ENCODE measurements around the gene OPN1SW.

The OPN1SW gene

GRCh38 chr7:128775744-128776474, at the start of gene OPN1SW:
Gene OPN1SW, minus strand, starts transcription at chr7:128775794. Its CDS starts 13 bp downstream, at chr7:128775781.
- no peak for DNase-seq (ENCODE audit: low read depth in 2 of 2)

GRCh38 chr7:128821724-128822123, 46.1 kb upstream of the OPN1SW start:
- DNase-seq (ENCODE audit: low read depth in 2 of 2): no peak

GRCh38 chr7:128818694-128819093, 43.1 kb upstream of the OPN1SW start:
- no peak for DNase-seq (ENCODE audit: low read depth in 2 of 2)

GRCh38 chr7:128815289-128815942, 39.8 kb upstream of the OPN1SW start:
- no peak for DNase-seq (ENCODE audit: low read depth in 2 of 2)

GRCh38 chr7:128814499-128814898, 38.9 kb upstream of the OPN1SW start:
- no peak for DNase-seq (ENCODE audit: low read depth in 2 of 2)

DNA sequence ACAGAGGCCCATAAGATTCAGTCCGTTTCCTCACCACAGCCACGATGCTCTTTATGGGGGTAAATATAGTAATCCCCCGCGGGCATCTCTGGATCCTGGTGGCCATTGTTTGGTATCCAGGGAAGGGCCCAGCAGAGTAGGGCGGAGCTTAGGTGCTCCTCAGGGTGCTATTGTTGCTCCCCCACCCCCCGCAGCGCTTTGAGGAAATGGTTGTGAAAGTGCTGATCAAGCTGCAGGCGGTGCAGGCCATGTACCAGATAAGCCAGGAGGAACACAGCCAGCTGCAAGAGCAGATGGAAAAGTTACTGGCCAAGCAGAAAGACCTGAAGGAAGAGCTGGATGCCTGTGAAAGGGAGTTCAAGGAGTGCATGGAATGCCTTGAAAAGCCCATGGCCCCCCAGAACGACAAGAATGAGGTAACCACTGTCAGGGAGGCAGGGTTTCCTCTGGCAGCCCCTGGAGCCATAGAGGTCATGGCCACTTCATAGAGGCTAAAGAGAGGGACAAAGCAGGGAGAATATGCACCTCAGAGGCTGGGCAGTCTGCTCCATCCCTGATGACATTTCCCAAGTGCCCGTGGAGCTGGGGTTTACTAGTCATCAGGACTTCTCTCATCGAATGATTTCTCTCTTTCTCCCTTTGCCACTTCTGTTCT, 37.0 kb upstream of the OPN1SW start:
- DNase-seq (ENCODE audit: low read depth in 2 of 2): no peak

DNA sequence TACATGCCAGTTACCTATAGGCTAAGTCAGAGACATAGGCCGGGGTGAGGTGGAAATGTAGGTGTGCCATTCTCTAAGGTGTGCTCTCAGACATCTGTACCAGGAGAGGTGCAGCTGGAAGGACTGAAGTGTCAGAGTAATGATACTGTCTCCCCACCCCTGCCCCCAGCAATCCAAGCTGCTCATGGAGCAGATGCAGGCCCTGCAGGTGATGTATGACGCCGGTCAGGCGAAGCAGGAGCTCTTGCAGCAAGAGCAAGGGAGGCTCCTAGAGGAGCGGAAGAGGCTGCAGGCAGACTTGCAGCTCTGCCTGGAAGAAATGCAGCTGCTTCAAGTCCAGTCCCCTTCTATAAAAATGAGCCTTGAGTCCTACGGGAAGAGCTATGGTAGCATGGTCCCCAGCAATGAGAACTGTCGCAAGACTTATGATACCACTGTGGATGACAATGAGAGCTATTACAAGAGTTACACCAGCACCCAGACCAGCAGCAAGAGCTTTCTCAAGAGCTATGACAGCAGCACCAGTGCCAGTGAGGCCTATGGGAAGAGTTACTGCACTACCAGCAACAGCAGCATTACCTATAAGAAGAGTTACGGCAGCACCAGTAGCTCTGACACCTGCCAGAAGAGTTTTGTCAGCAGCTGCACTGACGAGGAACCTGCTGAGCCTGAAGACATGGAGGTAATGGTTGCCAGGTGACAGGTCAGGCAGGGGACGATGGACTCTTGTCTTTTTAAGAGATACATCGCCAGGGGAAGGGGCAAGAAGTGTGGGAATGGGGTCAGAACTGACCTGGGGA, 36.2 kb upstream of the OPN1SW start:
- no peak for DNase-seq (ENCODE audit: low read depth in 2 of 2)

GRCh38 chr7:128810997-128811396, 35.4 kb upstream of the OPN1SW start:
- DNase-seq (ENCODE audit: low read depth in 2 of 2): no peak

- DNase-seq (ENCODE audit: low read depth in 2 of 2): no peak
Observed at GRCh38 chr7:128810473-128810872, 34.9 kb upstream of the OPN1SW start.

DNA sequence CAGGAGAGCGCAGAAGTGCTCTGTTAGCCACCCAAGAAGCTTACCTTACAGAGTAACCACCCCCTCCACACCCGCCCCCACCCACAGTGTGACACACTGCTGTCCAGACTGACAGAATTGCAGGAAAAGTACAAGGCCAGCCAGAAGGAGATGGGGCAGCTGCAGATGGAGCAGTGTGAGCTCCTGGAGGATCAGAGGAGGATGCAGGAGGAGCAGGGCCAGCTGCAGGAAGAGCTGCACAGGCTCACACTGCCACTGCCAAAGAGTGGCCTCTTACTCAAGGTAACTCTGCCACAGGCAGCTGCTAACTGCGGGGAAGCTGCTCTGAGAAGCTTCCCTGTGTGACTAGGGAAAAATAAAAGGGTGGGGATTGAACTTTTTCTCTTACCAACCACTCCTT, 33.8 kb upstream of the OPN1SW start:
- no peak for DNase-seq (ENCODE audit: low read depth in 2 of 2)

GRCh38 chr7:128807191-128807590, 31.6 kb upstream of the OPN1SW start:
- DNase-seq (ENCODE audit: low read depth in 2 of 2): no peak

DNA sequence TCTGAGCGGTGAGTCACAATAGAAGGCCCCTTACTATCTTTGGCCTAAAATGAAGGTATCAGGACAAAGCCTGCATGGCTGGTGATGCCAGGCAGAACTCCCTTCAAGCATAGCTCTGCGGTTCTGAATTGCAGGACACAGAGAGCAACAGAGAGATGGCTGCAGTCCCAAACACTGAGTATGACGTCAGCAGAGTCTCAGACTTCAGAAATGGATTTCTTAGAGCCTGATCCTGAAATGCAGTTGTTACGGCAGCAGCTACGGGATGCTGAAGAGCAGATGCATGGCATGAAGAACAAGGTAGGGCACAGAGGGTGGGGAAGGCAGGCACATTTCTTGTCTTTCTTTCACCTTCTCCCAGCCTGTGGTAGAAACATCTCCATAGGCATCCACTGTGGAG, 29.6 kb upstream of the OPN1SW start:
- no peak for DNase-seq (ENCODE audit: low read depth in 2 of 2)

DNA sequence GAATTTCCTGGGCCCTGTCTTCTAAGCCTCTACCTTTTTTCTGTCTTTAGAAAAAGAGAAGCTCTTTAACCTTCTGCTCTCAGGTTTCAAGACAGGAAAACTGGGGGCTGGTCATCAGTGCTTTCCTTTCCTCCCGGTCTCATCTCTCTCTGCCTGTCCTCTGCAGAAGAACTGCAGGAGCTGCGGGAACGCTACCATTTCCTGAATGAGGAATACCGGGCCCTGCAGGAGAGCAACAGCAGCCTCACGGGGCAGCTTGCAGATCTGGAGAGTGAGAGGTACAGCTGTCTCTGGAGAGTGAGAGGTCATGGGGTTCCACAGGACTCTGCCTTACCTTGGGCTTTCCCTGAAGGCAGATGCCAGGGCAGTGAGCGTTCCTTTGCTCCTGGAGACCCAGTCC, 28.9 kb upstream of the OPN1SW start:
- no peak for DNase-seq (ENCODE audit: low read depth in 2 of 2)

DNA sequence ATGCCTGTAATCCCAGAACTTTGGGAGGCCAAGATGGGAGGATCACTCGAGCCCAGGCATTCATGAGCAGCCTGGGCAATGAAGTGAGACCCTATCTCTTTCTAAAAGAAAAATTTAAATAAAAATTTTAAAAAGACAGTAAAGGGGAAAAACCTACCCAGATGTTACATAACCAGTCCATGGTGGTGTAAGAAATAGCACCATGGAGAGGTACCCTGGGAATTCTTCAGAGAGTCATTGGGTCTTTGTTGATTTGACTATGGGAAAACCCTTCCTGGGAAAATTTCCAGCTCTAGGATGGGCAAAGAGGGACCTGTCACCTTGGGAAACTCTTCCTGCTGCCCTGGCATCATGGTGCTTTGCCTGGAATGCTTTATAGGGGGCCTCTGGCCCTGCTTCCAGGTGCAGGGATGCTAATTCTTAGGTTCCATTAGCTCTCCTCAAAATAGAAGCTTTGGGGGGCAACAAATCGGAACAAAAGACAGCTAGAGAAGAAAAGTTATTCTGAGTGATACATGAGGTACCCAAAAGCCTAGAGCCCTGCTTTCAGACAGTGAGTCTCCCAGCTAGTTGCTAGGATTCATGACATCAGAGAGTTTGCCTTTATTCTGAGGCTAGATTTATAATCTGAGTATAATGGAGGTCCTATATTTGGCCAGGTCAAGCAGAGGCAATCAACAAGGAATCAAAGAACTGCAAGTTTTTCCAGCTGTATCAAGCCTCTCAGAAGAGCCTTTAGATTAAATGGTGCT, 26.2 kb upstream of the OPN1SW start:
- no peak for DNase-seq (ENCODE audit: low read depth in 2 of 2)

GRCh38 chr7:128801003-128801402, 25.4 kb upstream of the OPN1SW start:
- no peak for DNase-seq (ENCODE audit: low read depth in 2 of 2)

GRCh38 chr7:128800567-128800966, 25.0 kb upstream of the OPN1SW start:
- DNase-seq (ENCODE audit: low read depth in 2 of 2): no peak

GRCh38 chr7:128799451-128799850, 23.9 kb upstream of the OPN1SW start:
- DNase-seq (ENCODE audit: low read depth in 2 of 2): no peak

GRCh38 chr7:128796327-128796726, 20.7 kb upstream of the OPN1SW start:
- no peak for DNase-seq (ENCODE audit: low read depth in 2 of 2)

DNA sequence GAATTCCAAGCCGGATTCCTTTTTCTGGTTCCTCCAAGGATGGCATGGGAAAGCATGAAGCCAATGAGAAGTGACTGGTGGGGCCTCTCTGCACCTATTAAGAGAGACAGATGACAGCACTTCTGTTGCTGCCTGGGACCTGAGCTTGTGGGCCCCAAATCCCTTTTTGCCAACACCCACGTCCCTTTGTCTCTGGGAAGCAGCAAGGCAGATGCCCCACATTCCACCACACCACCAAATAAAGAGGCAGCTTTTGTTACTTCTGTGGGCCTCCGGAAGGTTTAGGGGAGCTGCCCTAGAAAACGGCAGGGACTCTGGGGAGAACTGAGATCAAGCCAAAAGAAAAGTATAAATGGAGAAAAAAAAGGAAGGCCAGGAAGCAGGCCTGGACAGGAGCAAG, 19.5 kb upstream of the OPN1SW start:
- DNase-seq (ENCODE audit: low read depth in 2 of 2): no peak

GRCh38 chr7:128794436-128794835, 18.8 kb upstream of the OPN1SW start:
- DNase-seq (ENCODE audit: low read depth in 2 of 2): no peak

DNA sequence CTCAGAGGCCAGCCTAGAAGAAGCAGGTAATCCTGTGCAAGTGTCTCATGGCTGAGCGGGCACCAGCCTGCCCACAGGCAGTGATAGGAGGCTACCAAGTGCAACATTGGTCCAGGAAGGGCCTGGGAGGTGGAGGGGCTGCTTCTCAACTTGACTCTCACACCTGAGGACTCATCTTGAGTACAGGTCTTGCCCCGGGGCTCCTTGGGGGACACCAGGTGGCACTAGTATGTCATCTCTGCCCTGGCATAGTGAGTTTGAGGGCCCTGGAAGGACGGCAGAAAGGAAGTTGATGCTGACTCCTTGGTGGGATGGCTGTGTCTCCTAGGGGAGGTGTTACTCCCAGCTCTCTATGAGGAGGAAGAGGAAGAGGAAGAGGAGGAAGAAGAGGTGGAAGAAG, 18.4 kb upstream of the OPN1SW start:
- no peak for DNase-seq (ENCODE audit: low read depth in 2 of 2)

GRCh38 chr7:128793181-128793547, 17.6 kb upstream of the OPN1SW start:
- DNase-seq (ENCODE audit: low read depth in 2 of 2): no peak
